Skin of body (tissue), 2 donors: ENCODE data around the gene TRPM5. TPM values are rescaled to one million over a fixed set of nuclear protein-coding genes. Genes with fewer than 3 reads are reported as not detected.
A peak's percentile ranks its signal among the peaks of the same experiment; 100 is the strongest.

Experiments
- DNase-seq: peaks from one replicate; lab custom pipeline; 2025; lab: John Stamatoyannopoulos, UW
- total RNA-seq: library from RNA; depleted of rRNA; stranded (reverse); fragments of >200 nt; gene quantifications from one replicate; pipeline ENCODE4 v1.2.3, GENCODE V29; 2014

Gene TRPM5
- total RNA-seq, 1 donor from 2014 or later = under 0.01 TPM

GRCh38 chr11:2421226-2421994 is 22.9 kb downstream of the TRPM5 start:
- DNase-seq = no peak

- DNase-seq = peak; percentile 55
These were observed 23.6 kb downstream of the TRPM5 start for GRCh38 chr11:2420502-2421225.

- peak; percentile 49 for DNase-seq
These were observed 24.4 kb downstream of the TRPM5 start for GRCh38 chr11:2419638-2420501.

GRCh38 chr11:2418693-2419360 is 25.5 kb downstream of the TRPM5 start:
- no peak for DNase-seq

GRCh38 chr11:2417856-2418692 is 26.2 kb downstream of the TRPM5 start:
- DNase-seq = no peak

- no peak for DNase-seq
These were observed 27.5 kb downstream of the TRPM5 start for GRCh38 chr11:2416765-2417164.

GRCh38 chr11:2415601-2416380 is 28.5 kb downstream of the TRPM5 start:
- DNase-seq = no peak

GRCh38 chr11:2415171-2415570 is 29.1 kb downstream of the TRPM5 start:
- no peak for DNase-seq

- DNase-seq = no peak
These were observed 29.7 kb downstream of the TRPM5 start for GRCh38 chr11:2414616-2415015.

- DNase-seq = no peak
These were observed 30.4 kb downstream of the TRPM5 start for GRCh38 chr11:2413742-2414579.

- no peak for DNase-seq
These were observed 32.0 kb downstream of the TRPM5 start for GRCh38 chr11:2412323-2412722.

- DNase-seq = no peak
These were observed 32.6 kb downstream of the TRPM5 start for GRCh38 chr11:2411446-2412305.

GRCh38 chr11:2410616-2411015 is 33.7 kb downstream of the TRPM5 start:
- no peak for DNase-seq

- no peak for DNase-seq
These were observed 34.5 kb downstream of the TRPM5 start for GRCh38 chr11:2409611-2410468.

- DNase-seq = no peak
These were observed 35.2 kb downstream of the TRPM5 start for GRCh38 chr11:2409126-2409525.

- DNase-seq = no peak
These were observed 35.6 kb downstream of the TRPM5 start for GRCh38 chr11:2408671-2409070.
